ENCODE data around the gene CADPS2.

GRCh38 chr7:122679813-122680212 lies 206.4 kb downstream of the CADPS2 start:
- no peak for TF ChIP-seq CTCF (IDR thresholded peaks at IDR 0.05; ENCODE audit: borderline replicate concordance, extremely low read depth, low read length, poor library complexity, severe bottlenecking)
- TF ChIP-seq EZH2 (IDR thresholded peaks at IDR 0.05; ENCODE audit: borderline replicate concordance, low read depth, low read length, severe bottlenecking), result no peak
